HepG2 (cell line): ENCODE results near the gene SERPINE2. TPM values are rescaled to one million over a fixed set of nuclear protein-coding genes. Genes with fewer than 3 reads are reported as not detected.

Experiments
- MIER3 ChIP-seq: IDR thresholded peaks from 2 replicates; pipeline ENCODE4 v1.6.1; 2016; ENCODE audit warnings: missing compliant biosample characterization, borderline replicate concordance
- RFX3 ChIP-seq: IDR thresholded peaks from 2 replicates; pipeline ENCODE4 v1.6.1; 2016; ENCODE audit warnings: missing biosample characterization, missing genetic modification reagents
- SOX13 ChIP-seq, 3 experiments: fragments of 450-650 bp in 1 of 3; sonication (generic) in 1 of 3; formaldehyde crosslinking in 1 of 3; IDR thresholded peaks in 2 of 3; conservative IDR thresholded peaks in 1 of 3; 2 replicates each; pipeline versions ENCODE4 v1.5.0 to v1.6.1; 2016 to 2020; ENCODE audit warnings: antibody characterized with exemption in 1 of 3, mild to moderate bottlenecking in 1 of 3, missing compliant biosample characterization in 1 of 3, missing genetic modification reagents in 1 of 3, moderate library complexity in 1 of 3
- YEATS2 ChIP-seq: sonication (generic); formaldehyde crosslinking; IDR thresholded peaks from 2 replicates; pipeline ENCODE4 v1.4.0; 2020; ENCODE audit warnings: missing genetic modification reagents, borderline replicate concordance
- ZNF7 ChIP-seq: IDR thresholded peaks from 2 replicates; pipeline ENCODE4 v1.6.1; 2016; ENCODE audit warnings: missing biosample characterization, missing genetic modification reagents
- ZSCAN25 ChIP-seq: sonication (generic); formaldehyde crosslinking; IDR thresholded peaks from 2 replicates; pipeline ENCODE4 v1.8.0; 2022; ENCODE audit warnings: mild to moderate bottlenecking, missing genetic modification reagents
- polyA plus RNA-seq, 8 experiments: library from polyadenylated mRNA; depleted of rRNA in 3 of 8; stranded (reverse) in 7 of 8; unstranded in 1 of 8; fragments of >200 nt; fragmentation: Illumina TruSeq in 4 of 8; extraction: Trizol in 4 of 8; gene quantifications; 2 replicates each; pipeline versions ENCODE4 v1.2.1 to v1.2.3, GENCODE V29; 2011 to 2016; ENCODE audit warnings: low read depth in 4 of 8, missing spikeins in 1 of 8, mixed read lengths in 1 of 8; ENCODE audit not compliant: insufficient read depth in 1 of 8
- total RNA-seq, 5 experiments: library from RNA; depleted of rRNA; stranded (reverse); fragments of >200 nt; fragmentation: Illumina TruSeq; extraction: Trizol; gene quantifications; 2 replicates each; pipeline ENCODE4 v1.2.3, GENCODE V29; 2016; ENCODE audit warnings: low read depth in 1 of 5
- TF ChIP-seq, protein P1 (sequence below): sonication (generic); formaldehyde crosslinking; IDR thresholded peaks from 2 replicates; pipeline ENCODE4 v1.8.0; 2022; ENCODE audit warnings: mild to moderate bottlenecking, missing genetic modification reagents; ENCODE audit not compliant: insufficient replicate concordance
- TF ChIP-seq, protein P2 (sequence below): sonication (generic); formaldehyde crosslinking; IDR thresholded peaks from 2 replicates; pipeline ENCODE4 v1.5.1; 2020; ENCODE audit warnings: missing genetic modification reagents, mild to moderate bottlenecking, borderline replicate concordance
- TF ChIP-seq, protein P3 (sequence below): sonication (generic); formaldehyde crosslinking; IDR thresholded peaks from 2 replicates; pipeline ENCODE4 v1.4.0; 2020; ENCODE audit warnings: missing genetic modification reagents

SERPINE2 gene
- total and polyA plus RNA-seq, 2 of the 13 experiments (the other 11 are each of a cell fraction or from before 2014, with no cell fraction given), result 7.9 to 18.1 TPM

DNA sequence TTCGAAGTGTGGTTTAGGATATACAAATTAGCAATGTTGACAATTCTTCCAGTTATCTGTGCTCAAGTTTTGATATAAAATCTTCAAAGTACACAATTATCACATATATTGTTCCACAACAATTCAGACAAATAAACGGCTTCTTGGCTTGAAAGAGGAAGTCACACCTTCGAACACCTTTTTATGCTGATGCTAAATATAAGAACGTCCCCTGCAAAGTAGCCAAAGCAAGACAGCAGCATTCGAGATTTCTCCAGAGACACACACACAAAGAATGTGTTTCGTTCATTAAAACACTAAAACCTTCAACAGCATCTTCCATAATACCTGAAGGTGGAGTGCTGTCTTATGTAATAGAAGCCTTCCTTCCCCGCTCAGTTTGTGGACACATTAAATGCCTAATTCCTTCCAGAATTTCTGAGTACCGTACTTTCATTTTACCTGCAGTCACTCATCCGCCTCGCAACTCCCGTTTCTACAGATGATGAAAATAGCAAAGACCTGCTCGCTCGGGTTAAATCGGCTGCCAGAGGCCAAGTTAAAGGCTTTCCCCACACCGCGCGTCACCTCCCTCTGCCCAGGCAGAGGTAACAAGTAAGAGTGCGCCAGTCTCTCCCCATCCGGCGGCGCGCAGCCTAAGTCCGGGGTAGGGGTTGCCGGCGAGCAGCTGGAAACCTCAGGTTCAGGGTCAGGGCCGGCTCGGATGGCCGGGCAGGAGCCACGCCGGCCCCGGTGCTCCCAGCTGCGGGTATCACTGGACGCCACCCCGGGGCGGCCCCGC lies 847 bp downstream of the SERPINE2 start (continued):
- TF ChIP-seq, protein P1, sequence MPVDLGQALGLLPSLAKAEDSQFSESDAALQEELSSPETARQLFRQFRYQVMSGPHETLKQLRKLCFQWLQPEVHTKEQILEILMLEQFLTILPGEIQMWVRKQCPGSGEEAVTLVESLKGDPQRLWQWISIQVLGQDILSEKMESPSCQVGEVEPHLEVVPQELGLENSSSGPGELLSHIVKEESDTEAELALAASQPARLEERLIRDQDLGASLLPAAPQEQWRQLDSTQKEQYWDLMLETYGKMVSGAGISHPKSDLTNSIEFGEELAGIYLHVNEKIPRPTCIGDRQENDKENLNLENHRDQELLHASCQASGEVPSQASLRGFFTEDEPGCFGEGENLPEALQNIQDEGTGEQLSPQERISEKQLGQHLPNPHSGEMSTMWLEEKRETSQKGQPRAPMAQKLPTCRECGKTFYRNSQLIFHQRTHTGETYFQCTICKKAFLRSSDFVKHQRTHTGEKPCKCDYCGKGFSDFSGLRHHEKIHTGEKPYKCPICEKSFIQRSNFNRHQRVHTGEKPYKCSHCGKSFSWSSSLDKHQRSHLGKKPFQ (CRISPR knock-in tag), result no peak
- TF ChIP-seq SOX13 (IDR thresholded peaks at IDR 0.05), result no peak
- TF ChIP-seq SOX13 (CRISPR knock-in tag; conservative IDR thresholded peaks at IDR 0.05 in 1 of 2, IDR thresholded peaks at IDR 0.05 in 1 of 2), result no peak
- TF ChIP-seq YEATS2, result no peak
- TF ChIP-seq ZNF7 (CRISPR knock-in tag), result no peak
- TF ChIP-seq, protein P2, sequence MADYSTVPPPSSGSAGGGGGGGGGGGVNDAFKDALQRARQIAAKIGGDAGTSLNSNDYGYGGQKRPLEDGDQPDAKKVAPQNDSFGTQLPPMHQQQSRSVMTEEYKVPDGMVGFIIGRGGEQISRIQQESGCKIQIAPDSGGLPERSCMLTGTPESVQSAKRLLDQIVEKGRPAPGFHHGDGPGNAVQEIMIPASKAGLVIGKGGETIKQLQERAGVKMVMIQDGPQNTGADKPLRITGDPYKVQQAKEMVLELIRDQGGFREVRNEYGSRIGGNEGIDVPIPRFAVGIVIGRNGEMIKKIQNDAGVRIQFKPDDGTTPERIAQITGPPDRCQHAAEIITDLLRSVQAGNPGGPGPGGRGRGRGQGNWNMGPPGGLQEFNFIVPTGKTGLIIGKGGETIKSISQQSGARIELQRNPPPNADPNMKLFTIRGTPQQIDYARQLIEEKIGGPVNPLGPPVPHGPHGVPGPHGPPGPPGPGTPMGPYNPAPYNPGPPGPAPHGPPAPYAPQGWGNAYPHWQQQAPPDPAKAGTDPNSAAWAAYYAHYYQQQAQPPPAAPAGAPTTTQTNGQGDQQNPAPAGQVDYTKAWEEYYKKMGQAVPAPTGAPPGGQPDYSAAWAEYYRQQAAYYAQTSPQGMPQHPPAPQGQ (CRISPR knock-in tag), result no peak
- TF ChIP-seq MIER3 (CRISPR knock-in tag), result no peak
- no peak for TF ChIP-seq ZSCAN25
- no peak for TF ChIP-seq RFX3
- TF ChIP-seq, protein P3, sequence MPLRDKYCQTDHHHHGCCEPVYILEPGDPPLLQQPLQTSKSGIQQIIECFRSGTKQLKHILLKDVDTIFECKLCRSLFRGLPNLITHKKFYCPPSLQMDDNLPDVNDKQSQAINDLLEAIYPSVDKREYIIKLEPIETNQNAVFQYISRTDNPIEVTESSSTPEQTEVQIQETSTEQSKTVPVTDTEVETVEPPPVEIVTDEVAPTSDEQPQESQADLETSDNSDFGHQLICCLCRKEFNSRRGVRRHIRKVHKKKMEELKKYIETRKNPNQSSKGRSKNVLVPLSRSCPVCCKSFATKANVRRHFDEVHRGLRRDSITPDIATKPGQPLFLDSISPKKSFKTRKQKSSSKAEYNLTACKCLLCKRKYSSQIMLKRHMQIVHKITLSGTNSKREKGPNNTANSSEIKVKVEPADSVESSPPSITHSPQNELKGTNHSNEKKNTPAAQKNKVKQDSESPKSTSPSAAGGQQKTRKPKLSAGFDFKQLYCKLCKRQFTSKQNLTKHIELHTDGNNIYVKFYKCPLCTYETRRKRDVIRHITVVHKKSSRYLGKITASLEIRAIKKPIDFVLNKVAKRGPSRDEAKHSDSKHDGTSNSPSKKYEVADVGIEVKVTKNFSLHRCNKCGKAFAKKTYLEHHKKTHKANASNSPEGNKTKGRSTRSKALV, result peak; percentile 99
- TF ChIP-seq, all 625 proteins: peak for 39
